Thoracic aorta (tissue), 2 donors: ENCODE measurements around the gene CHD1. TPM values are rescaled to one million over a fixed set of nuclear protein-coding genes. Genes with fewer than 3 reads are reported as not detected.
A peak's percentile ranks its signal among the peaks of the same experiment; 100 is the strongest.

Experiments
- ATAC-seq: fragments of 150-250 bp; one replicate; pipeline ENCODE4 v1.8.0; 2017; ENCODE audit warnings: low read depth; ENCODE audit not compliant: insufficient number of reproducible peaks, low FRiP score
- DNase-seq: peaks from one replicate; pipeline ENCODE4 v3.0.0-alpha.2; 2020; ENCODE audit warnings: low spot score
- H3K27ac ChIP-seq, 2 donors: fragments of 200-600 bp; sonication (generic); 1 replicate in 1 of 2; 2 replicates in 1 of 2; pipeline ENCODE4 v1.5.1; 2016; ENCODE audit warnings: mild to moderate bottlenecking in 2 of 2, moderate library complexity in 2 of 2
- H3K27me3 ChIP-seq: fragments of 200-600 bp; sonication (generic); replicated peaks from 2 replicates; pipeline ENCODE4 v1.6.0; 2016; ENCODE audit warnings: mild to moderate bottlenecking; ENCODE audit not compliant: insufficient read depth
- H3K36me3 ChIP-seq: fragments of 200-600 bp; sonication (generic); one replicate; pipeline ENCODE4 v1.5.1; 2016
- H3K4me1 ChIP-seq, 2 donors: fragments of 200-600 bp; sonication (generic); 1 replicate in 1 of 2; 2 replicates in 1 of 2; pipeline versions ENCODE4 v1.5.1 to v1.6.0; 2016; ENCODE audit warnings: low read depth in 2 of 2, mild to moderate bottlenecking in 1 of 2; ENCODE audit not compliant: control insufficient read depth in 1 of 2
- H3K4me3 ChIP-seq: fragments of 200-600 bp; sonication (generic); 2 replicates; pipeline ENCODE4 v1.5.1; 2016; ENCODE audit warnings: mild to moderate bottlenecking
- H3K9me3 ChIP-seq: fragments of 200-600 bp; sonication (generic); 2 replicates; pipeline ENCODE4 v1.5.1; 2016
- total RNA-seq, 2 donors: library from RNA; depleted of rRNA; stranded (reverse); fragments of >200 nt; gene quantifications; one replicate each; pipeline versions ENCODE4 v1.1.0 to v1.2.3, GENCODE V29; 2016
- TF ChIP-seq, protein P1 (sequence below): fragments of 200-600 bp; sonication (generic); IDR thresholded peaks from one replicate; pipeline ENCODE4 v1.5.1; 2019; ENCODE audit warnings: antibody characterized with exemption

CHD1 gene
- total RNA-seq, 2 donors from 2014 or later = 17.7 to 108 TPM

DNA sequence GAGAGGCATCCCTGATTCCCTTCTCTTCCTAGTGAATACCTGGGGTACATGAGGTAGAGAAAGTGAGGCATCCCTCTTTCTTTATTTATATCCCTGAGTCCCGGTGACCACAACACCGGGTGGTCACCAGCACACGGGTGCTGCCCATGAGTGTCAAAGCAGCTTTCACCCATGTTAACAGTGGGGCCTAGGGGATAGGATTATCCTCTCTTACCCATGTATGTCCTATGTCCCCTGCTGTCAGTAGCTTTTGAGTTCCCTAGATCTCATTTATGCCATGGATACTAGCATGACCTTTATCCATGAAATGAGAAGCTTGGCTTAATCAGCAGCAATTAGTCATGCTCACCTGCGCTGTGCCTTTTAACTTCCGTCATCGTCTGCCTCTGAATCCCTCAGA lies 83.9 kb downstream of the CHD1 start:
- no peaks in the 10 kb centered on the region for H3K9me3 ChIP-seq
- no peaks in the 10 kb centered on the region for H3K4me1 ChIP-seq
- DNase-seq (no peak), ATAC-seq (no peak)
- no peaks in the 10 kb centered on the region for H3K27me3 ChIP-seq
- H3K36me3 ChIP-seq = no peaks in the 10 kb centered on the region
- H3K27ac ChIP-seq = no peak overlapping the region
- TF ChIP-seq, protein P1, sequence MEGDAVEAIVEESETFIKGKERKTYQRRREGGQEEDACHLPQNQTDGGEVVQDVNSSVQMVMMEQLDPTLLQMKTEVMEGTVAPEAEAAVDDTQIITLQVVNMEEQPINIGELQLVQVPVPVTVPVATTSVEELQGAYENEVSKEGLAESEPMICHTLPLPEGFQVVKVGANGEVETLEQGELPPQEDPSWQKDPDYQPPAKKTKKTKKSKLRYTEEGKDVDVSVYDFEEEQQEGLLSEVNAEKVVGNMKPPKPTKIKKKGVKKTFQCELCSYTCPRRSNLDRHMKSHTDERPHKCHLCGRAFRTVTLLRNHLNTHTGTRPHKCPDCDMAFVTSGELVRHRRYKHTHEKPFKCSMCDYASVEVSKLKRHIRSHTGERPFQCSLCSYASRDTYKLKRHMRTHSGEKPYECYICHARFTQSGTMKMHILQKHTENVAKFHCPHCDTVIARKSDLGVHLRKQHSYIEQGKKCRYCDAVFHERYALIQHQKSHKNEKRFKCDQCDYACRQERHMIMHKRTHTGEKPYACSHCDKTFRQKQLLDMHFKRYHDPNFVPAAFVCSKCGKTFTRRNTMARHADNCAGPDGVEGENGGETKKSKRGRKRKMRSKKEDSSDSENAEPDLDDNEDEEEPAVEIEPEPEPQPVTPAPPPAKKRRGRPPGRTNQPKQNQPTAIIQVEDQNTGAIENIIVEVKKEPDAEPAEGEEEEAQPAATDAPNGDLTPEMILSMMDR = no peak
- H3K4me3 ChIP-seq = no peak overlapping the region

DNA sequence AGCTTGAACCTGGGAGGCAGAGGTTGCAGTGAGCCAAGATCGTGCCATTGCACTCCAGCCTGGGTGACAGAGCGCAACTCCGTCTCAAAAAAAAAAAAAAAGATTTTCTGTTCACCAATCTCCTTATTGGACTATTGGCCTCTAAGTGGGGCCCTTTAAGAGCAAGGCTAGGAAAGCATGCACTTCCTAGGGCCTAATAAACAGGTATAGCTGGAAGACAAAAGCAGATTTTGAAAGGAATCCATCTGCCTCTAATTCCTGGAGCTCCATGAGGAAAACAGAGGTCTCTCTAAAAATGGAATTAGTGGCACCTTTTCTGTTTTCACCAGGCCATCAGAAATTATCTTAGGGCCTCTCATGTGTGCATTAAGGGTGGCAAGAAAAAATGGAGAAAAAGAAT lies 85.3 kb downstream of the CHD1 start:
- DNase-seq (no peak), ATAC-seq (no peak)
- Histone ChIP-seq H3K4me1 (no peaks in the 10 kb centered on the region), H3K27me3 (no peaks in the 10 kb centered on the region), H3K36me3 (no peaks in the 10 kb centered on the region), H3K27ac (no peak overlapping the region), H3K4me3 (no peak overlapping the region), H3K9me3 (no peaks in the 10 kb centered on the region)
- TF ChIP-seq, protein P1 = no peak

DNA sequence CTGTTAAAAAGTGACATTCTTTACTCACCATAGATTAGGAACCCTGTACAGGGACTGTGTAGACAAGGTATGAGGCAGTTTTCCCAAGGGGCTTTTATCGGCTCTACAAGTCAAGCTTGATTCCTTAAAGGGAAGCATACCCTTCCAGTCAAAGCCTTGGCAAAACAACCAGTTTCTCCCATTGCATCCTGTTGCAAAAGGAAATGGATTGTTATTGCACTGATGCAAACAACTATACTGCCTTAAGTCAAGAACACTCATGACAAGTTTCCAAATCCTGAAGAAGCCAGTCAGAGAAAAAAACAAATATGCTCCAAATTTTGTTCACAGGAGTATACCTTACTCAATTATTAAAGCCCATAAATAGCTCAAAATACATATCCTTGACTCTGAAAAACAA lies 87.9 kb downstream of the CHD1 start:
- Histone ChIP-seq H3K27ac (no peak overlapping the region), H3K4me1 (no peaks in the 10 kb centered on the region), H3K36me3 (no peaks in the 10 kb centered on the region), H3K9me3 (no peaks in the 10 kb centered on the region), H3K27me3 (no peaks in the 10 kb centered on the region), H3K4me3 (no peak overlapping the region)
- DNase-seq = no peak
- ATAC-seq = no peak
- TF ChIP-seq, protein P1 = no peak

DNA sequence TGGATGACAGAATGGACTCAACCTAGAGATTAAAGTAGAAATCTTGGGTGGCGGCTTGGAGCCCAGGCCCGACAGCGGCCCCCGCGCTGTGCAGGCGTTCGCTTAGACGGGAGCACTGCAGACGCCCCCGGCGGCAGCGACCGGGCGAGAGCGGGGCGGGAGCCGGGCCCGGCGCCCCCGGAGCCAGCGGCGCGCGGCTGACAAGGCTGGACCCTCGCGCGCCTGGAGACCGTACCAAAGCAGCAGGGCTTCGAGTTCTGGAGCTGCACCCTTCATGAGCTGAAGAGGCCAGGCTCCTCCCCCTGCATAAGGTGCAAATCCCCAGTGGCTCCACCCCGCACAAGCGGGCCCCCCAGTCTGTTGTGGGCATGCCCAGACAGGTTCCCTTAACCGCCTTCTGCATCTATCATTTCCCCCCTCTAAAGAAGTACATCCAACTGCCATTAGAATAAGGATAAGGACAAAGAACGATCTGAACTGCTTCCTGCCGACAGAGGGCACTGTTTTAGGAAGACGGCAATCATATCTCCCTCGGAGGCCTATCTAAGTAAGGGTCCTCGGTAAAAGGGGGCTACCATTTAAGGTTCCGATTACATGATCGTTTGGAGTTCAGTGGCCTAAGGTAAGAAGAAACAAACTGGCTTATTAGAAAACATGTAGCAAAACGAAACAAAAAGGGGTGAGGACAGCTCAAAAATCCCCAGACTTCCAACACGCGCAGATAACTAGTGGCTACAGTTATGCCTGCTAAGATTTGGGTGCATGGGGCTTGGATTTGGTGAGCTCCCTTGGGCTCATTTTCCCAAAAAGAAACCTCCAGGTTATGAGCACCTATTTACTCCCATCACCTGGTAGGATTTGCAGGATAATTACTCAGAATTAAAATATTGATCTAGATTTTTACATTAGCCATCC lies 89.1 kb downstream of the CHD1 start:
- TF ChIP-seq, protein P1 = no peak
- Histone ChIP-seq H3K4me3 (peak overlapping the region; percentile 57), H3K27me3 (no peaks in the 10 kb centered on the region), H3K36me3 (no peaks in the 10 kb centered on the region), H3K4me1 (no peaks in the 10 kb centered on the region), H3K9me3 (no peaks in the 10 kb centered on the region), H3K27ac (no peak overlapping the region)
- ATAC-seq (no peak), DNase-seq (no peak)

DNA sequence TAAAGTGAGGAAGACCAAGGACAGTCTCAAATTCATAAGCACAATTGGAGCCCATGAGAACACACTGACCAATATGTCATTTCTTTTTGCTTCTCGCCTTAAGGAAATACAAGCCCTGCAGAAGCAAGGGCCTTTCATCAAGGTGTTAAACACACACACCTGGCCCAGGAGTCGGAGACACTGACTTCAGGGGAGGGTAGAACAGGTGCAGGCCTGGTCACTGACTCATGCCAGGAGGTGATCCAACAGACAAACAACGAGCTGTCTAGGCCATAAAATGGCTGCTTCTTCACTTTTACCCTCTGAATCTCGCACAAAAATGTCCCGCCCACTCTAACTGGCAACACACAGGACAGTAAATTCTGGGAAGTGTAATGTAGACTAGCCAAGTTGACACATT lies 92.6 kb downstream of the CHD1 start:
- no peak for DNase-seq
- Histone ChIP-seq H3K9me3 (no peaks in the 10 kb centered on the region), H3K4me1 (no peaks in the 10 kb centered on the region), H3K36me3 (no peaks in the 10 kb centered on the region), H3K27ac (no peak overlapping the region), H3K27me3 (no peaks in the 10 kb centered on the region), H3K4me3 (no peak overlapping the region)
- TF ChIP-seq, protein P1 = no peak
- no peak for ATAC-seq
